ENCODE data around the gene FGF2. TPM values are rescaled to one million over a fixed set of nuclear protein-coding genes. Genes with fewer than 3 reads are reported as not detected.
"Not testable (repeated sequence)": the region's sequence is repeated elsewhere in the genome, so short reads cannot be mapped to it uniquely, and the experiment has no call there.

Gene FGF2
- total RNA-seq, 1 donor from 2014 or later = 26.1 TPM

DNA sequence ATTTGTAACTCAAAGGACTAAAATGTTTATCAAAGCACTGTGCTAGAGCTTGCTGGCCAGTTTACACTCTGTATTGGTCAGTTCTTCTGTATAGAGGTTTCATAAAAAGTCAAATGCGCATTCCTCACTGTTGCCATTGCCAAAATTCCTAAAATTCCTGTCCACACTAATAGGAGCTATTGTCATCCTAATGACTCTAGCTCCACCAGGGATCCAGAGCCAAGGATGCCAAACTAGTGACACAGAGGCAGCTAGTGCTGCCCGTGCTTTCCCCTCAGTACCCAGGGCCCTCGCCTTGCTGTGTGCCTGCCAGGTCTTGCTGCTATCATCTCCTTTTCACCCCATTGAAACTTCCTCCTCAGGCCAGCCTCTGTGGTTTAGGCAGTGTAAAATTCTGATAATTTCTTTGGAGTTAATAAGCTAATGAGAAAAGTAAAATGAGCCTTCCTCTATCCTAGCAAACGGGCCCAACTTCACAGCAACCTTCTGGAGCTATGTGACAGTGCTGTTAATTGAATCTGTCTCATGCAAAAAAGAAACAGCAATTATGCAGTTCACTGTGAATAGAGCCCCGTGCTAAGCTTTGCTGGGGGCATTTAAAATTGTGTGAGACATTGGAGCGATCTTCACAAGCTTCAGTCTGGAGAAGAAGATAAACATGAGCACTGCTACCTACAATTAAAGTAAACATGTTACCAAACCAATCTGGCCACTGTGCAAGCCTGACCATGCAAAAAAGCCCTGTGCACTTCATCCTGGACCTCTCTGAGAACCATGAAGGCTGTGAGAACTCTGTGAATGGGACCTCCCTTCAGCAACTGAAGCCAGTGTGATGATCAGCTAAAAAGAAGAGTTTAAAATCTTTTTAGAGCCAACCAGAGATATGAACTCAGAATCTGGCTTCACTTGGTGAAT is 43.1 kb upstream of the FGF2 start:
- Mint-ChIP-seq H3K36me3 (ENCODE audit: low read depth, unreplicated experiment) (no peaks in the 10 kb centered on the region), H3K4me1 (ENCODE audit: unreplicated experiment) (peaks cover 13% of the 10 kb centered on the region), H3K4me3 (ENCODE audit: unreplicated experiment) (no peak overlapping the region), H3K9me3 (ENCODE audit: unreplicated experiment) (no peaks in the 10 kb centered on the region), H3K27me3 (ENCODE audit: unreplicated experiment) (peaks cover 4% of the 10 kb centered on the region), H3K27ac (ENCODE audit: unreplicated experiment) (peak overlapping the region; percentile 38)
- DNase-seq (ENCODE audit: low spot score) = peak; percentile 26
- TF ChIP-seq CTCF (IDR thresholded peaks at IDR 0.05; ENCODE audit: unreplicated experiment) = no peak

DNA sequence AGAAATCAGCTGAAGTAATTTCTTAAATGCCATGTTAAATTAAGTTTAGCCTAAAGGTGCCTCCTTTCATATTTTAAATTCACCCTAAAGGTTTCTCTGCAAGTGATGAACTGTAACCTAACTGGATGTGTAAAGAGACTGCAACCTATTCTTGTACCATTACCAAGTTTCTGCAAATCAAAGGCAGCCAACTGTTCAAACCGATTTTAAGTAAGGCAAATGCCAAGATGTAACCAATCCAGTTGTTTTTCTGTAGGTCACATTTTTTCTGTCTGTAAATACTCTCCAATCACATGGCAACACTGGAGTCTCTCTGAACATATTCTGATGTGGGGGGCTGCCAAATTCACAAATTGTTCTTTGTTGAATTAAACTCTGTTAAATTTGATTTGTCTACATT is 42.4 kb upstream of the FGF2 start:
- H3K4me1 Mint-ChIP-seq (ENCODE audit: unreplicated experiment) = peaks cover 13% of the 10 kb centered on the region
- TF ChIP-seq CTCF (IDR thresholded peaks at IDR 0.05; ENCODE audit: unreplicated experiment) = no peak
- peaks cover 4% of the 10 kb centered on the region for H3K27me3 Mint-ChIP-seq (ENCODE audit: unreplicated experiment)
- no peaks in the 10 kb centered on the region for H3K9me3 Mint-ChIP-seq (ENCODE audit: unreplicated experiment)
- H3K4me3 Mint-ChIP-seq (ENCODE audit: unreplicated experiment) = no peak overlapping the region
- H3K27ac Mint-ChIP-seq (ENCODE audit: unreplicated experiment) = no peak overlapping the region
- H3K36me3 Mint-ChIP-seq (ENCODE audit: low read depth, unreplicated experiment) = no peaks in the 10 kb centered on the region
- DNase-seq (ENCODE audit: low spot score) = no peak

GRCh38 chr4:122785099-122785498 is 41.5 kb upstream of the FGF2 start:
- no peak for TF ChIP-seq CTCF (IDR thresholded peaks at IDR 0.05; ENCODE audit: unreplicated experiment)
- Mint-ChIP-seq H3K4me3 (ENCODE audit: unreplicated experiment) (no peak overlapping the region), H3K4me1 (ENCODE audit: unreplicated experiment) (peaks cover 13% of the 10 kb centered on the region), H3K27ac (ENCODE audit: unreplicated experiment) (peak overlapping the region; percentile 20), H3K36me3 (ENCODE audit: low read depth, unreplicated experiment) (no peaks in the 10 kb centered on the region), H3K27me3 (ENCODE audit: unreplicated experiment) (peaks cover 4% of the 10 kb centered on the region), H3K9me3 (ENCODE audit: unreplicated experiment) (no peaks in the 10 kb centered on the region)
- DNase-seq (ENCODE audit: low spot score) = no peak

GRCh38 chr4:122786296-122786695 is 40.3 kb upstream of the FGF2 start:
- not testable (repeated sequence) for DNase-seq (ENCODE audit: low spot score); H3K9me3 Mint-ChIP-seq (ENCODE audit: unreplicated experiment); H3K36me3 Mint-ChIP-seq (ENCODE audit: low read depth, unreplicated experiment); H3K4me3 Mint-ChIP-seq (ENCODE audit: unreplicated experiment); H3K27ac Mint-ChIP-seq (ENCODE audit: unreplicated experiment); H3K27me3 Mint-ChIP-seq (ENCODE audit: unreplicated experiment)
- peaks cover 13% of the 10 kb centered on the region for H3K4me1 Mint-ChIP-seq (ENCODE audit: unreplicated experiment)

- H3K27ac Mint-ChIP-seq (ENCODE audit: unreplicated experiment); H3K27me3 Mint-ChIP-seq (ENCODE audit: unreplicated experiment); H3K4me3 Mint-ChIP-seq (ENCODE audit: unreplicated experiment); H3K36me3 Mint-ChIP-seq (ENCODE audit: low read depth, unreplicated experiment); H3K9me3 Mint-ChIP-seq (ENCODE audit: unreplicated experiment); DNase-seq (ENCODE audit: low spot score): not testable (repeated sequence)
- H3K4me1 Mint-ChIP-seq (ENCODE audit: unreplicated experiment) = peaks cover 13% of the 10 kb centered on the region
These were observed 39.7 kb upstream of the FGF2 start for GRCh38 chr4:122786920-122787319.

- H3K4me3 Mint-ChIP-seq (ENCODE audit: unreplicated experiment) = no peak overlapping the region
- H3K36me3 Mint-ChIP-seq (ENCODE audit: low read depth, unreplicated experiment) = no peaks in the 10 kb centered on the region
- TF ChIP-seq CTCF (IDR thresholded peaks at IDR 0.05; ENCODE audit: unreplicated experiment) = no peak
- H3K4me1 Mint-ChIP-seq (ENCODE audit: unreplicated experiment) = peaks cover 12% of the 10 kb centered on the region
- no peak overlapping the region for H3K27ac Mint-ChIP-seq (ENCODE audit: unreplicated experiment)
- no peak for DNase-seq (ENCODE audit: low spot score)
- peaks cover 4% of the 10 kb centered on the region for H3K27me3 Mint-ChIP-seq (ENCODE audit: unreplicated experiment)
- H3K9me3 Mint-ChIP-seq (ENCODE audit: unreplicated experiment) = no peaks in the 10 kb centered on the region
These were observed 38.7 kb upstream of the FGF2 start for GRCh38 chr4:122787940-122788339.

All from endothelial cell (in vitro differentiated cells).